IMR-90 (cell line): ENCODE results near the gene GAD2. TPM values are rescaled to one million over a fixed set of nuclear protein-coding genes. Genes with fewer than 3 reads are reported as not detected.

Source experiments
- ATAC-seq: fragments of 200-7000 bp; cut with Tn5 transposase; 2 replicates; pipeline ENCODE4 v1.9.1; 2020; ENCODE audit warnings: low read depth, mild to moderate bottlenecking, moderate library complexity
- BruUV-seq: library from RNA; stranded (reverse); fragments of 400-500 nt; replicated peaks from 2 replicates; lab custom pipeline; 2021; lab: Mats Ljungman, UMichigan
- CTCF ChIA-PET: fragments of 300-600 bp; formaldehyde crosslinking; extraction: SDS; loops from one replicate; lab custom pipeline; 2021; ENCODE audit warnings: antibody characterized with exemption; lab: Yijun Ruan, JAX
- POLR2A ChIA-PET: fragments of 300-600 bp; sonication (Branson Sonifier 250); formaldehyde crosslinking; loops from one replicate; lab custom pipeline; 2022; ENCODE audit warnings: antibody characterized with exemption; ENCODE audit not compliant: unreplicated experiment; lab: Charles Lee
- DNase-seq: peaks from one replicate; pipeline ENCODE4 v3.0.0; 2013
- H2AFZ ChIP-seq: replicated peaks from 2 replicates; pipeline ENCODE3; 2013; ENCODE audit warnings: low read length, mild to moderate bottlenecking; ENCODE audit not compliant: poor library complexity
- H2AK5ac ChIP-seq: 2 replicates; pipeline ENCODE4 v1.6.1; 2013; ENCODE audit warnings: low read depth, low read length, inconsistent platforms
- H2AK9ac ChIP-seq: replicated peaks from 2 replicates; pipeline ENCODE3; 2013; ENCODE audit warnings: mild to moderate bottlenecking, low read depth, low read length, moderate library complexity; ENCODE audit not compliant: poor library complexity
- H2BK120ac ChIP-seq: 2 replicates; pipeline ENCODE4 v1.6.1; 2013; ENCODE audit warnings: low read depth, low read length, inconsistent platforms
- H2BK15ac ChIP-seq: 3 replicates; pipeline ENCODE4 v1.6.1; 2013; ENCODE audit warnings: low read depth, low read length, inconsistent platforms
- H2BK20ac ChIP-seq: 2 replicates; pipeline ENCODE4 v1.6.1; 2013; ENCODE audit warnings: low read depth, mild to moderate bottlenecking, inconsistent platforms, low read length, moderate library complexity
- H2BK5ac ChIP-seq: 2 replicates; pipeline ENCODE4 v1.6.1; 2013; ENCODE audit warnings: mild to moderate bottlenecking, low read depth, low read length, inconsistent platforms; ENCODE audit not compliant: poor library complexity, severe bottlenecking
- H3K14ac ChIP-seq: replicated peaks from 2 replicates; pipeline ENCODE4 v1.6.1; 2013; ENCODE audit warnings: low read depth, low read length, inconsistent platforms
- H3K18ac ChIP-seq: 2 replicates; pipeline ENCODE4 v1.6.1; 2013; ENCODE audit warnings: low read depth, low read length, control low read depth
- H3K23ac ChIP-seq: 2 replicates; pipeline ENCODE4 v1.6.1; 2013; ENCODE audit warnings: low read depth, low read length, inconsistent platforms
- H3K27ac ChIP-seq: 2 replicates; pipeline ENCODE4 v1.5.1; 2013; ENCODE audit warnings: mild to moderate bottlenecking, control low read depth, low read length; ENCODE audit not compliant: insufficient read depth
- H3K27me3 ChIP-seq: 2 replicates; pipeline ENCODE4 v1.6.1; 2013; ENCODE audit warnings: low read length; ENCODE audit not compliant: control insufficient read depth, insufficient read depth
- H3K36me3 ChIP-seq: 2 replicates; pipeline ENCODE4 v1.6.1; 2013; ENCODE audit warnings: low read length, mixed read lengths; ENCODE audit not compliant: control insufficient read depth, insufficient read depth
- H3K4ac ChIP-seq: 2 replicates; pipeline ENCODE4 v1.6.1; 2013; ENCODE audit warnings: low read depth, low read length, inconsistent platforms
- H3K4me1 ChIP-seq: 2 replicates; pipeline ENCODE4 v1.6.1; 2013; ENCODE audit warnings: low read length, mixed read lengths; ENCODE audit not compliant: control insufficient read depth, insufficient read depth
- H3K4me2 ChIP-seq: 2 replicates; pipeline ENCODE4 v1.6.1; 2013; ENCODE audit warnings: low read depth, mild to moderate bottlenecking, control low read depth, low read length, moderate library complexity
- H3K4me3 ChIP-seq: 2 replicates; pipeline ENCODE4 v1.5.1; 2013; ENCODE audit warnings: low read depth, mild to moderate bottlenecking, control low read depth, low read length, moderate library complexity; ENCODE audit not compliant: insufficient read depth
- H3K56ac ChIP-seq: 2 replicates; pipeline ENCODE4 v1.6.1; 2013; ENCODE audit warnings: low read length, inconsistent platforms; ENCODE audit not compliant: insufficient read depth; ENCODE audit errors: extremely low read depth
- H3K79me1 ChIP-seq, 2 experiments: 2 replicates each; pipeline ENCODE4 v1.6.1; 2013; ENCODE audit warnings: low read length in 2 of 2, inconsistent platforms in 1 of 2, low read depth in 1 of 2
- H3K9ac ChIP-seq: 2 replicates; pipeline ENCODE4 v1.6.1; 2013; ENCODE audit warnings: low read depth, low read length, control low read depth
- H3K9me1 ChIP-seq: 2 replicates; pipeline ENCODE4 v1.6.1; 2013; ENCODE audit warnings: low read length, inconsistent platforms; ENCODE audit not compliant: insufficient read depth
- H3K9me3 ChIP-seq: 2 replicates; pipeline ENCODE4 v1.6.1; 2013; ENCODE audit warnings: low read length; ENCODE audit not compliant: control insufficient read depth, insufficient read depth
- H4K20me1 ChIP-seq: 2 replicates; pipeline ENCODE4 v1.6.1; 2013; ENCODE audit warnings: low read length, inconsistent platforms; ENCODE audit not compliant: insufficient read depth
- H4K5ac ChIP-seq: 2 replicates; pipeline ENCODE4 v1.6.1; 2013; ENCODE audit warnings: mild to moderate bottlenecking, low read depth, low read length, control low read depth
- H4K8ac ChIP-seq, 2 experiments: 2 replicates each; pipeline ENCODE4 v1.6.1; 2013; ENCODE audit warnings: low read depth in 2 of 2, low read length in 2 of 2, control low read depth in 1 of 2, inconsistent platforms in 1 of 2
- H4K91ac ChIP-seq: 2 replicates; pipeline ENCODE4 v1.6.1; 2013; ENCODE audit warnings: low read depth, low read length, inconsistent platforms; ENCODE audit not compliant: insufficient read depth
- CHD1 ChIP-seq: IDR thresholded peaks from 2 replicates; pipeline ENCODE4 v1.6.1; 2012; ENCODE audit warnings: low read depth, low read length, improper control_type of control experiment
- MAZ ChIP-seq: IDR thresholded peaks from 2 replicates; pipeline ENCODE4 v1.6.1; 2012; ENCODE audit warnings: low read depth, mild to moderate bottlenecking, low read length, improper control_type of control experiment, moderate library complexity, borderline replicate concordance
- MXI1 ChIP-seq: IDR thresholded peaks from 2 replicates; pipeline ENCODE4 v1.6.1; 2012; ENCODE audit warnings: low read depth, mild to moderate bottlenecking, low read length, moderate library complexity, borderline replicate concordance
- NFE2L2 ChIP-seq: fragments of 150-350 bp; IDR thresholded peaks from 2 replicates; pipeline ENCODE4 v1.6.1; 2016; ENCODE audit warnings: low read depth, mild to moderate bottlenecking, low read length
- RFX5 ChIP-seq: IDR thresholded peaks from 2 replicates; pipeline ENCODE4 v1.8.0; 2012; ENCODE audit warnings: low read depth, mild to moderate bottlenecking, low read length, moderate library complexity
- SMC3 ChIP-seq: fragments of 150-350 bp; IDR thresholded peaks from 2 replicates; pipeline ENCODE4 v1.6.1; 2016; ENCODE audit warnings: low read depth, mild to moderate bottlenecking, antibody characterized with exemption, low read length, moderate library complexity
- WGBS, 2 experiments: methylation state at CpG; one replicate each; pipeline versions ENCODE4 v1.1.5 to v1.1.7; 2013; ENCODE audit warnings: missing lambda C conversion rate in 2 of 2; ENCODE audit not compliant: insufficient read length in 1 of 2; ENCODE audit errors: extremely low coverage in 2 of 2; 5-methylcytosine and 5-hydroxymethylcytosine counted together
- dilution Hi-C: fragments of 300-500 bp; cut with HindIII; formaldehyde crosslinking; loops from one replicate; pipeline ENCODE4 v1.14.3; 2018; ENCODE audit warnings: low sequenced_read_pairs; ENCODE audit not compliant: unreplicated experiment
- in situ Hi-C: fragments of 300-500 bp; cut with MboI; formaldehyde crosslinking; loops from 3 replicates; pipeline ENCODE4 v1.14.3; 2019; ENCODE audit warnings: low sequenced_read_pairs, inconsistent platforms, mixed read lengths
- intact Hi-C: fragments of 100-400 bp; cut with micrococcal nuclease; formaldehyde crosslinking; loops from 2 replicates; pipeline ENCODE4 v1.10.0; 2022
- polyA plus RNA-seq, 3 experiments: library from polyadenylated mRNA; depleted of rRNA; stranded (reverse); fragments of >200 nt; gene quantifications; 2 replicates each; pipeline ENCODE4 v1.2.3, GENCODE V29; 2012; ENCODE audit warnings: low replicate concordance in 1 of 3
- total RNA-seq: library from RNA; depleted of rRNA; stranded (reverse); fragments of >200 nt; gene quantifications from 2 replicates; pipeline ENCODE4 v1.2.3, GENCODE V29; 2012
- TF ChIP-seq, protein P1 (sequence below): fragments of 150-350 bp; IDR thresholded peaks from 2 replicates; pipeline ENCODE4 v1.6.1; 2017; ENCODE audit warnings: mild to moderate bottlenecking, antibody characterized with exemption, low read length, low read depth
- TF ChIP-seq, protein P2 (sequence below): fragments of 150-350 bp; IDR thresholded peaks from 2 replicates; pipeline ENCODE4 v1.6.1; 2016; ENCODE audit warnings: low read depth, mild to moderate bottlenecking, low read length, moderate library complexity, borderline replicate concordance

GAD2 gene
- total and polyA plus RNA-seq, 2 of the 4 experiments (the other 2 are of a cell fraction) = not detected

DNA sequence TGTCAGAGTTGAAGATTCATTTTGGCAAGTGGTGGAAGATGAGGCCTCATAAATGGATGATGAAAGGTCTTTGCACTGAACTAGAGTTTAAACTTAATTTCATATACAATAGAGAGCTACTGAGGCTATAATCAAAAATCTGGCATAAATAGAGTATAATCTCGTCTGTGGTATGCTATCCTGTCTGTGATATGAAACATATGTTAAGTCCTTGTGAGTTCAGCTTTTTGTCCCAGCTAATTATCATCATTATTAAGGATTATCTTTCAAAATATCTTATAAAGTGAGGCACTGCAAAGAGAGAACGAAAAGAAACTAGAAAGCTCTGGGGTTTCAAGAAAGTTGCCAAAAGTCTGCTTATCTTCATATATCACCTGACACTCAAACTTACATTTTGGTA, 83.4 kb downstream of the GAD2 start:
- no peak overlapping the region for H2BK20ac ChIP-seq
- no peak overlapping the region for H2AFZ ChIP-seq
- no peak overlapping the region for H3K18ac ChIP-seq
- no peak overlapping the region for H3K27ac ChIP-seq
- intact Hi-C loops (no loop called here), dilution Hi-C loops (no loop called here), in situ Hi-C loops (no loop called here)
- no peak overlapping the region for H3K4me3 ChIP-seq
- no peak overlapping the region for H3K4ac ChIP-seq
- no peak overlapping the region for H3K23ac ChIP-seq
- POLR2A ChIA-PET = no interaction called here
- no peak overlapping the region for H3K9ac ChIP-seq
- WGBS, 2 experiments = no CpG with 5 or more reads among the region's 2 CpGs
- H3K56ac ChIP-seq = no peak overlapping the region
- no peak overlapping the region for H2BK120ac ChIP-seq
- no peaks in the 10 kb centered on the region for H3K9me1 ChIP-seq
- no peak overlapping the region for H2AK9ac ChIP-seq
- DNase-seq = no peak
- H2BK15ac ChIP-seq = no peak overlapping the region
- H3K4me2 ChIP-seq = no peak overlapping the region
- H4K8ac ChIP-seq = no peak overlapping the region
- peaks cover 5% of the 10 kb centered on the region for H3K9me3 ChIP-seq
- no peak for TF ChIP-seq MAZ
- no peak for TF ChIP-seq NFE2L2
- TF ChIP-seq, protein P1, sequence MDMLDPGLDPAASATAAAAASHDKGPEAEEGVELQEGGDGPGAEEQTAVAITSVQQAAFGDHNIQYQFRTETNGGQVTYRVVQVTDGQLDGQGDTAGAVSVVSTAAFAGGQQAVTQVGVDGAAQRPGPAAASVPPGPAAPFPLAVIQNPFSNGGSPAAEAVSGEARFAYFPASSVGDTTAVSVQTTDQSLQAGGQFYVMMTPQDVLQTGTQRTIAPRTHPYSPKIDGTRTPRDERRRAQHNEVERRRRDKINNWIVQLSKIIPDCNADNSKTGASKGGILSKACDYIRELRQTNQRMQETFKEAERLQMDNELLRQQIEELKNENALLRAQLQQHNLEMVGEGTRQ = no peak
- TF ChIP-seq MXI1 = no peak
- TF ChIP-seq, protein P2, sequence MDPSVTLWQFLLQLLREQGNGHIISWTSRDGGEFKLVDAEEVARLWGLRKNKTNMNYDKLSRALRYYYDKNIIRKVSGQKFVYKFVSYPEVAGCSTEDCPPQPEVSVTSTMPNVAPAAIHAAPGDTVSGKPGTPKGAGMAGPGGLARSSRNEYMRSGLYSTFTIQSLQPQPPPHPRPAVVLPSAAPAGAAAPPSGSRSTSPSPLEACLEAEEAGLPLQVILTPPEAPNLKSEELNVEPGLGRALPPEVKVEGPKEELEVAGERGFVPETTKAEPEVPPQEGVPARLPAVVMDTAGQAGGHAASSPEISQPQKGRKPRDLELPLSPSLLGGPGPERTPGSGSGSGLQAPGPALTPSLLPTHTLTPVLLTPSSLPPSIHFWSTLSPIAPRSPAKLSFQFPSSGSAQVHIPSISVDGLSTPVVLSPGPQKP = no peak
- no peak for TF ChIP-seq SMC3
- no peak for TF ChIP-seq RFX5
- TF ChIP-seq CHD1 = no peak
- no peak overlapping the region for H3K14ac ChIP-seq
- ATAC-seq = no peak
- H4K20me1 ChIP-seq = no peaks in the 10 kb centered on the region
- BruUV-seq = no TSS peak
- no peaks in the 10 kb centered on the region for H3K4me1 ChIP-seq
- no peak overlapping the region for H4K91ac ChIP-seq
- no peak overlapping the region for H2BK5ac ChIP-seq
- CTCF ChIA-PET = no interaction called here
- H3K36me3 ChIP-seq = no peaks in the 10 kb centered on the region
- H3K27me3 ChIP-seq = no peaks in the 10 kb centered on the region
- H3K79me1 ChIP-seq = no peaks in the 10 kb centered on the region
- no peak overlapping the region for H4K5ac ChIP-seq
- H2AK5ac ChIP-seq = no peak overlapping the region
